Activated CD8-positive, alpha-beta T cell treated with anti-CD3 and anti-CD28 coated beads, Interleukin-2, amount 10 ng/mL, durations not matched to agents 7 days and 5 days (primary cell): Measurements from ENCODE around the gene KAZN. TPM values are rescaled to one million over a fixed set of nuclear protein-coding genes. Genes with fewer than 3 reads are reported as not detected.
"Not testable (repeated sequence)": the region's sequence is repeated elsewhere in the genome, so short reads cannot be mapped to it uniquely, and the experiment has no call there.

ENCODE experiments used
- ATAC-seq: fragments of 150-1000 bp; cut with Tn5 transposase; one replicate; pipeline ENCODE4 v1.10.0; 2021; ENCODE audit warnings: moderate library complexity
- CTCF ChIA-PET: fragments of 350-600 bp; sonication (Branson Sonifier 250); formaldehyde crosslinking; loops from one replicate; lab custom pipeline; 2021; ENCODE audit warnings: antibody characterized with exemption; lab: Charles Lee
- POLR2A ChIA-PET: fragments of 350-600 bp; sonication (Branson Sonifier 250); formaldehyde crosslinking; loops from one replicate; lab custom pipeline; 2021; ENCODE audit warnings: antibody characterized with exemption; lab: Charles Lee
- DNase-seq: peaks from one replicate; pipeline ENCODE4 v3.0.0-alpha.2; 2020
- H3K27ac Mint-ChIP-seq: one replicate; pipeline ENCODE4 v1.8.0; 2021; ENCODE audit warnings: mild to moderate bottlenecking, mixed read lengths
- H3K27me3 Mint-ChIP-seq: one replicate; pipeline ENCODE4 v1.8.0; 2021; ENCODE audit warnings: low read depth, mixed read lengths
- H3K36me3 Mint-ChIP-seq: one replicate; pipeline ENCODE4 v1.8.0; 2021; ENCODE audit warnings: low read depth, mixed read lengths
- H3K4me1 Mint-ChIP-seq: one replicate; pipeline ENCODE4 v1.8.0; 2021; ENCODE audit warnings: low read depth, mixed read lengths
- H3K4me3 Mint-ChIP-seq: one replicate; pipeline ENCODE4 v1.8.0; 2021; ENCODE audit warnings: mild to moderate bottlenecking, mixed read lengths
- H3K9me3 Mint-ChIP-seq: one replicate; pipeline ENCODE4 v1.8.0; 2022; ENCODE audit warnings: mixed read lengths; ENCODE audit not compliant: insufficient read depth
- total RNA-seq, 2 experiments: library from RNA; stranded (reverse); gene quantifications; one replicate each; pipeline ENCODE4 v1.2.3, GENCODE V29; 2021

KAZN gene
- total RNA-seq, 2 experiments from 2014 or later, result 1.1 to 1.7 TPM

- Mint-ChIP-seq H3K4me1 (peaks cover 9% of the 10 kb centered on the region), H3K27me3 (peaks cover 2% of the 10 kb centered on the region), H3K36me3 (no peaks in the 10 kb centered on the region), H3K4me3 (no peak overlapping the region), H3K9me3 (no peaks in the 10 kb centered on the region), H3K27ac (no peak overlapping the region)
- no peak for ATAC-seq
- no peak for DNase-seq
- CTCF ChIA-PET, result interaction anchor here (0.9 to 3.8 kb wide), 4 partner anchors 9 to 110 kb away, joined by 3 to 23 read pairs (median 6); no protein-coding TSS in a partner anchor
- POLR2A ChIA-PET, result no interaction called here
Measured at GRCh38 chr1:15029036-15029435, 430.6 kb downstream of the KAZN start.

GRCh38 chr1:15029786-15030185 lies 431.3 kb downstream of the KAZN start:
- Mint-ChIP-seq H3K27ac (no peak overlapping the region), H3K36me3 (no peaks in the 10 kb centered on the region), H3K4me3 (no peak overlapping the region), H3K4me1 (peaks cover 13% of the 10 kb centered on the region), H3K27me3 (peaks cover 2% of the 10 kb centered on the region), H3K9me3 (no peaks in the 10 kb centered on the region)
- ChIA-PET CTCF (no interaction called here), POLR2A (interaction anchor here (0.5 kb wide), 1 partner anchor 139 kb away, joined by 4 read pairs; no protein-coding TSS in a partner anchor)
- DNase-seq, result no peak
- no peak for ATAC-seq

DNA sequence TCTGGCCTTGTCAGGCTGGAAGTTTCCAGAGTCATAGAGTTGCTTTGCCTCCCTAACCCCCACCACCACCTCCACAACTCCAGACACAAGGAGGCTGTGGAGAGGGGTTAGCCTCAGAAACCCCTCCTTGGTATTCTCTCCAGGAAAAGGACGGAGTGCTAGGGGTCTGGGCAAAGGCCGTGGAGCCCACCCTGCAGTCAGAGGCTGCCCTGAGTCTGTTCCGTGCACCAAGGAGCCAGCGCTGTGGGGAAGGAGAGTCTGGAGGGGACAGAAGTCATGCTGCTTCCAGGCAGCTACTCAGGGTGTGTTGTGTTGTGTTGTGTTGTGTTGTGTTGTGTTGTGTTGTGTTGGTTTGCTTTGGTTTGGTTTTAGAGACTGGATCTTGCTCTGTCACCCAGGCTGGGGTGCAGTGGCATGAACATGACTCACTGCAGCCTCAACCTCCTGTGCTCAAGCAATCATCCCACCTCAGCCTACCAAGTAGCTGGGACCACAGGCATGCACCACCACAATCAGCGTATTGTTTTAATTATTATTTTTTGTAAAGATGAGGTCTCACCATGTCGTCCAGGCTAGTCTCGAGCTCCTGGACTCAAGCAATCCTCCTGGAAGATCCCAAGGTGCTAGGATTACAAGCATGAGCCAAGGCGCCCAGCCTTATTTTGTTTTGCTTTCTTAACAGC lies 432.9 kb downstream of the KAZN start:
- ATAC-seq, result no peak
- no peaks in the 10 kb centered on the region for H3K36me3 Mint-ChIP-seq
- ChIA-PET CTCF (no interaction called here), POLR2A (no interaction called here)
- peaks cover 13% of the 10 kb centered on the region for H3K4me1 Mint-ChIP-seq
- no peaks in the 10 kb centered on the region for H3K9me3 Mint-ChIP-seq
- peaks cover 2% of the 10 kb centered on the region for H3K27me3 Mint-ChIP-seq
- no peak overlapping the region for H3K4me3 Mint-ChIP-seq
- H3K27ac Mint-ChIP-seq, result no peak overlapping the region
- no peak for DNase-seq

- Mint-ChIP-seq H3K4me1 (peaks cover 13% of the 10 kb centered on the region), H3K36me3 (no peaks in the 10 kb centered on the region), H3K27ac (no peak overlapping the region), H3K9me3 (no peaks in the 10 kb centered on the region), H3K4me3 (no peak overlapping the region), H3K27me3 (peaks cover 2% of the 10 kb centered on the region)
- ChIA-PET POLR2A (no interaction called here), CTCF (no interaction called here)
- DNase-seq (no peak), ATAC-seq (no peak)
Measured at GRCh38 chr1:15033264-15033663, 434.8 kb downstream of the KAZN start.

DNA sequence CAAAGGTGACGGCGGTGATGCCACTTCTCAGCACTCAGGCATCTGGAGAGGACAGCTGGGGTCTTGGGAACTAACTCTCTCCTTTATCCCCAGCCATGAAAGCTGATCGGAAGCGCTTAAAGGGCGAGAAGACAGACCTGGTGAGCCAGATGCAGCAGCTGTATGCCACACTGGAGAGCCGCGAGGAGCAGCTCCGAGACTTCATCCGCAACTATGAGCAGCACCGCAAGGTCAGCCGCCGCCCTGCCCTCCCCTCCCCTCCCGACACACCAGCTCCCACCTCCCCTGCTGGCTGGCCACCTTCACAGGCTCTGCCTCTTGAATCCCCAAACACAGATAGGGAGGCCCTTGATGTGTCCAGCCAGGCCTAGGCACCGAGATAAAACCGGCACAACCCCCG lies 436.2 kb downstream of the KAZN start:
- H3K27ac Mint-ChIP-seq, result no peak overlapping the region

GRCh38 chr1:15035236-15035635 lies 436.8 kb downstream of the KAZN start:
- ChIA-PET POLR2A (interaction anchor here (0.6 kb wide), 1 partner anchor 922 kb away, joined by 3 read pairs; no protein-coding TSS in a partner anchor), CTCF (no interaction called here)
- no peak for ATAC-seq
- Mint-ChIP-seq H3K4me3 (no peak overlapping the region), H3K27me3 (peaks cover 2% of the 10 kb centered on the region), H3K27ac (no peak overlapping the region), H3K4me1 (peaks cover 13% of the 10 kb centered on the region), H3K9me3 (no peaks in the 10 kb centered on the region), H3K36me3 (no peaks in the 10 kb centered on the region)
- DNase-seq, result no peak

More for the DNA sequence above, 436.2 kb downstream of the KAZN start:
- H3K9me3 Mint-ChIP-seq, result no peaks in the 10 kb centered on the region
- H3K4me3 Mint-ChIP-seq, result no peak overlapping the region
- peaks cover 13% of the 10 kb centered on the region for H3K4me1 Mint-ChIP-seq
- H3K27me3 Mint-ChIP-seq, result peaks cover 2% of the 10 kb centered on the region
- no peaks in the 10 kb centered on the region for H3K36me3 Mint-ChIP-seq
- DNase-seq (no peak), ATAC-seq (no peak)
- CTCF ChIA-PET, result no interaction called here
- POLR2A ChIA-PET, result interaction anchor here (0.6 kb wide), 1 partner anchor 921 kb away, joined by 3 read pairs; no protein-coding TSS in a partner anchor

DNA sequence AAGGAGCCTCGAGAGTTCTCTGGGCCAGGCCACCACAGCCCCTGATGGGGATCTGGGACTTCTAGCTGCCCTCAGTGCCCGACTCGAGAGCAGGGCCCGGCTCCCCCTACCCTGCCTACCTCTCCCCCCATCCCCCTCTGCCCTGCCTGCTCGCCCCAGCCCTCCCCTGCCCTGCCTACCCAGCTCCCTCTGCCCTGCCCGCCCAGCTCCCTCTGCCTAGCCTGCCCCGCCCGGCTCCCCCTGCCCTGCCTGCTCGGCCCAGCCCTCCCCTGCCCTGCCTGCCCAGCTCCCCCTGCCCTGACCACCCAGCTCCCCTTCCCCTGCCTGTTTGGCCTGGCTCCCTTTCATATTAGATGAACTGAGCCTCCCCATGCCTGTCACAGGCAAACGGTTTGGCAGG lies 437.6 kb downstream of the KAZN start:
- Mint-ChIP-seq H3K4me3 (no peak overlapping the region), H3K9me3 (no peaks in the 10 kb centered on the region), H3K36me3 (no peaks in the 10 kb centered on the region), H3K27me3 (peaks cover 2% of the 10 kb centered on the region), H3K4me1 (peaks cover 13% of the 10 kb centered on the region), H3K27ac (no peak overlapping the region)
- POLR2A ChIA-PET, result no interaction called here
- ATAC-seq, result no peak
- CTCF ChIA-PET, result interaction anchor here (4.7 kb wide), 1 partner anchor 9 kb away, joined by 23 read pairs; no protein-coding TSS in a partner anchor
- DNase-seq, result no peak

- DNase-seq, result peak; percentile 51
- Mint-ChIP-seq H3K4me1 (peaks cover 10% of the 10 kb centered on the region), H3K36me3 (no peaks in the 10 kb centered on the region), H3K4me3 (no peak overlapping the region), H3K27me3 (peaks cover 2% of the 10 kb centered on the region), H3K9me3 (no peaks in the 10 kb centered on the region), H3K27ac (no peak overlapping the region)
- POLR2A ChIA-PET, result no interaction called here
- CTCF ChIA-PET, result interaction anchor here (0.7 to 4.7 kb wide), 3 partner anchors 8 to 90 kb away, joined by 3 to 23 read pairs (median 4); no protein-coding TSS in a partner anchor
- peak; percentile 84 for ATAC-seq
Measured at GRCh38 chr1:15038232-15039016, 439.9 kb downstream of the KAZN start.

- H3K27me3 Mint-ChIP-seq, result no peaks in the 10 kb centered on the region
- ChIA-PET POLR2A (no interaction called here), CTCF (interaction anchor here (4.7 kb wide), 1 partner anchor 12 kb away, joined by 23 read pairs; no protein-coding TSS in a partner anchor)
- H3K4me1 Mint-ChIP-seq, result peaks cover 3% of the 10 kb centered on the region
- ATAC-seq, result no peak
- no peaks in the 10 kb centered on the region for H3K9me3 Mint-ChIP-seq
- no peak overlapping the region for H3K4me3 Mint-ChIP-seq
- H3K27ac Mint-ChIP-seq, result no peak overlapping the region
- H3K36me3 Mint-ChIP-seq, result no peaks in the 10 kb centered on the region
- DNase-seq, result no peak
Measured at GRCh38 chr1:15039017-15039648, 440.6 kb downstream of the KAZN start.

DNA sequence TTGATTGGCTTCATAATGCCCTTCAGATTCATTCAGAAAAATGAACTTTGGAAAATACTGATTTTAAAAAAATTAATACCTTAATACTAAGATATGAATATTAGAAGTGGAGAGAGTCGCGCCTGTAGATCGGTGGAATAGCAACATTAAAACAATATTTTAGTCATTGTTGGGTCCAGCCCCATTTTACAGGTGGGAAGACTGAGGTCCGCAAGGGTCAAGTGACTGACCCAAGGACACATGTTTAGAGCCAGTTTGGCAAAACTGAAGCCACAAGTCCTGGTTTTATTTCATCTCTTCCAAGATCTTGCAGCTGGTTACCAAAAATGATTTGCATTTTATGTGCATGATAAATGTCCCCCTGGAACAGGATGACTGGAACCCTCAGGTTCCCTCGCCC lies 441.4 kb downstream of the KAZN start:
- no peaks in the 10 kb centered on the region for H3K27me3 Mint-ChIP-seq
- no peak for ATAC-seq
- H3K4me3 Mint-ChIP-seq, result no peak overlapping the region
- H3K9me3 Mint-ChIP-seq, result no peaks in the 10 kb centered on the region
- DNase-seq, result no peak
- ChIA-PET POLR2A (no interaction called here), CTCF (interaction anchor here (4.7 kb wide), 1 partner anchor 12 kb away, joined by 23 read pairs; no protein-coding TSS in a partner anchor)
- H3K27ac Mint-ChIP-seq, result no peak overlapping the region
- no peaks in the 10 kb centered on the region for H3K36me3 Mint-ChIP-seq
- H3K4me1 Mint-ChIP-seq, result no peaks in the 10 kb centered on the region

GRCh38 chr1:15040685-15041084 lies 442.2 kb downstream of the KAZN start:
- H3K27me3 Mint-ChIP-seq, H3K27ac Mint-ChIP-seq, ATAC-seq, H3K36me3 Mint-ChIP-seq, H3K4me3 Mint-ChIP-seq, H3K4me1 Mint-ChIP-seq, CTCF ChIA-PET, DNase-seq, POLR2A ChIA-PET, H3K9me3 Mint-ChIP-seq: not testable (repeated sequence)
